ENCODE measurements around the gene FBXO45. TPM values are rescaled to one million over a fixed set of nuclear protein-coding genes. Genes with fewer than 3 reads are reported as not detected.
"Not testable (repeated sequence)": the region's sequence is repeated elsewhere in the genome, so short reads cannot be mapped to it uniquely, and the experiment has no call there.

Gene FBXO45
- total and polyA plus RNA-seq, 2 of the 13 experiments (the other 11 are each of a cell fraction or from before 2014, with no cell fraction given): 7.0 to 12.1 TPM

- POLR2A ChIA-PET: no interaction called here
- intact Hi-C loops (cut with micrococcal nuclease; ENCODE audit: unreplicated experiment): no loop called here
- no TSS peak for BruUV-seq (replicated peaks)
Measured at GRCh38 chr3:196547067-196547466, 21.4 kb upstream of the FBXO45 start.

GRCh38 chr3:196549312-196549711 lies 19.1 kb upstream of the FBXO45 start:
- FAIRE-seq; H3K27ac ChIP-seq (ENCODE audit: extremely low read length, insufficient read depth, low read length); H2AFZ ChIP-seq (ENCODE audit: low read length); H3K4me2 ChIP-seq (ENCODE audit: low read depth, low read length); H3K36me3 ChIP-seq (replicated peaks in 1 of 2; ENCODE audit: control insufficient read depth in 1 of 2, insufficient read depth in 2 of 2, low read length in 2 of 2); intact Hi-C loops (cut with micrococcal nuclease; ENCODE audit: unreplicated experiment); H3K79me2 ChIP-seq (ENCODE audit: insufficient read depth, low read length); in situ Hi-C loops (cut with HindIII; ENCODE audit: extremely low pct_ligation_motif_present, low pct_unique_long_range_greater_than_20kb); H4K20me1 ChIP-seq (ENCODE audit: insufficient read depth, low read length); DNase-seq (ENCODE audit: low spot score); H3K9ac ChIP-seq (ENCODE audit: insufficient read depth, low read depth, low read length); ATAC-seq; POLR2A ChIA-PET; H3K4me3 ChIP-seq (replicated peaks in 1 of 3; ENCODE audit: insufficient read depth in 1 of 3, low read depth in 2 of 3, low read length in 3 of 3); CTCF ChIA-PET (ENCODE audit: low intra/inter-chr PET ratio, low total read pairs); H3K27me3 ChIP-seq (ENCODE audit: control insufficient read depth in 1 of 2, insufficient read depth in 2 of 2, low read length in 2 of 2); BruUV-seq (replicated peaks): not testable (repeated sequence)
- Histone ChIP-seq H3K9me3 (ENCODE audit: low read length) (peaks cover 19% of the 10 kb centered on the region), H3K4me1 (ENCODE audit: insufficient read depth, low read length) (peaks cover 13% of the 10 kb centered on the region)
- no CpG with 5 or more reads among the region's 1 CpG for WGBS (ENCODE audit: low lambda C conversion rate)

More at GRCh38 chr3:196547067-196547466, 21.4 kb upstream of the FBXO45 start:
- H2AFZ ChIP-seq (ENCODE audit: low read length): no peak overlapping the region
- H4K20me1 ChIP-seq (ENCODE audit: insufficient read depth, low read length): no peaks in the 10 kb centered on the region
- DNase-seq (ENCODE audit: low spot score): no peak
- no peak overlapping the region for H3K9ac ChIP-seq (ENCODE audit: insufficient read depth, low read depth, low read length)
- ATAC-seq: peak; percentile 82
- CTCF ChIA-PET (ENCODE audit: low intra/inter-chr PET ratio, low total read pairs): no interaction called here
- 76% methylated on average over 2 of the region's 2 CpGs for WGBS (ENCODE audit: low lambda C conversion rate)
- no peak overlapping the region for H3K27ac ChIP-seq (ENCODE audit: extremely low read length, insufficient read depth, low read length)
- H3K4me3 ChIP-seq (replicated peaks in 1 of 3; ENCODE audit: insufficient read depth in 1 of 3, low read depth in 2 of 3, low read length in 3 of 3): no peak overlapping the region
- H3K9me3 ChIP-seq (ENCODE audit: low read length): peaks cover 19% of the 10 kb centered on the region
- in situ Hi-C loops (cut with HindIII; ENCODE audit: extremely low pct_ligation_motif_present, low pct_unique_long_range_greater_than_20kb): no loop called here
- H3K4me1 ChIP-seq (ENCODE audit: insufficient read depth, low read length): peaks cover 13% of the 10 kb centered on the region
- H3K36me3 ChIP-seq (replicated peaks in 1 of 2; ENCODE audit: control insufficient read depth in 1 of 2, insufficient read depth in 2 of 2, low read length in 2 of 2): no peaks in the 10 kb centered on the region
- 0 out of 5 replicates have a peak, but pooled peaks cover 0 to 2% of the 10 kb centered on the region in 2 experiments for H3K27me3 ChIP-seq (ENCODE audit: control insufficient read depth in 1 of 2, insufficient read depth in 2 of 2, low read length in 2 of 2)
- no peak for TF ChIP-seq ZNF530 (CRISPR knock-in tag; IDR thresholded peaks at IDR 0.05; ENCODE audit: low read depth)
- TF ChIP-seq GATA4 (IDR thresholded peaks at IDR 0.05; ENCODE audit: borderline replicate concordance, low read depth): no peak
- TF ChIP-seq RNF2 (conservative IDR thresholded peaks at IDR 0.05; ENCODE audit: low read depth): no peak
- H3K4me2 ChIP-seq (ENCODE audit: low read depth, low read length): no peak overlapping the region
- H3K79me2 ChIP-seq (ENCODE audit: insufficient read depth, low read length): no peaks in the 10 kb centered on the region
- FAIRE-seq: no peak
